GM12878 (cell line): ENCODE results near the gene NFASC. TPM values are rescaled to one million over a fixed set of nuclear protein-coding genes. Genes with fewer than 3 reads are reported as not detected.

Experiments
- ATF7 ChIP-seq: fragments of 450-650 bp; IDR thresholded peaks from 2 replicates; pipeline ENCODE4 v1.6.1; 2016; ENCODE audit warnings: low read depth, mild to moderate bottlenecking
- RBBP5 ChIP-seq: fragments of 200-600 bp; sonication (generic); conservative IDR thresholded peaks from 2 replicates; pipeline ENCODE4 v1.6.1; 2016
- ZNF24 ChIP-seq: fragments of 450-650 bp; IDR thresholded peaks from 2 replicates; pipeline ENCODE4 v1.6.1; 2017; ENCODE audit warnings: antibody characterized with exemption, mild to moderate bottlenecking
- polyA plus RNA-seq, 11 experiments: library from polyadenylated mRNA; depleted of rRNA in 4 of 11; unstranded in 6 of 11; stranded (reverse) in 5 of 11; fragments of >200 nt; fragmentation: Nextera tagmentation in 4 of 11; fragmentation: Illumina TruSeq in 1 of 11; extraction: Ambion mirVana in 4 of 11; extraction: Trizol in 1 of 11; gene quantifications; 1 replicate in 1 of 11; 2 replicates in 10 of 11; pipeline versions ENCODE4 v1.2.1 to v1.2.3, GENCODE V29; 2011 to 2016; ENCODE audit warnings: inconsistent platforms in 2 of 11, missing spikeins in 2 of 11, low read depth in 1 of 11
- total RNA-seq, 4 experiments: library from RNA; depleted of rRNA in 3 of 4; stranded (reverse); fragments of >200 nt in 3 of 4; fragmentation: Illumina TruSeq in 1 of 4; extraction: Trizol in 1 of 4; gene quantifications; 2 replicates each; pipeline versions ENCODE4 v1.2.1 to v1.2.3, GENCODE V29; 2013 to 2021
- TF ChIP-seq, protein P1 (sequence below): fragments of 450-650 bp; IDR thresholded peaks from 2 replicates; pipeline ENCODE4 v1.6.1; 2017; ENCODE audit warnings: mild to moderate bottlenecking, moderate library complexity
- TF ChIP-seq, protein P2 (sequence below): fragments of 450-650 bp; IDR thresholded peaks from 2 replicates; pipeline ENCODE4 v1.6.1; 2017; ENCODE audit warnings: borderline replicate concordance
- TF ChIP-seq, protein P3 (sequence below): fragments of 450-650 bp; IDR thresholded peaks from 2 replicates; pipeline ENCODE4 v1.6.1; 2017; ENCODE audit warnings: mild to moderate bottlenecking, low read depth, inconsistent platforms; ENCODE audit not compliant: poor library complexity, severe bottlenecking

The NFASC gene
- total and polyA plus RNA-seq, 10 of the 15 experiments (the other 5 are each of a cell fraction or from before 2014, with no cell fraction given), result 0.04 to 0.31 (median 0.12) TPM; not detected in 4

DNA sequence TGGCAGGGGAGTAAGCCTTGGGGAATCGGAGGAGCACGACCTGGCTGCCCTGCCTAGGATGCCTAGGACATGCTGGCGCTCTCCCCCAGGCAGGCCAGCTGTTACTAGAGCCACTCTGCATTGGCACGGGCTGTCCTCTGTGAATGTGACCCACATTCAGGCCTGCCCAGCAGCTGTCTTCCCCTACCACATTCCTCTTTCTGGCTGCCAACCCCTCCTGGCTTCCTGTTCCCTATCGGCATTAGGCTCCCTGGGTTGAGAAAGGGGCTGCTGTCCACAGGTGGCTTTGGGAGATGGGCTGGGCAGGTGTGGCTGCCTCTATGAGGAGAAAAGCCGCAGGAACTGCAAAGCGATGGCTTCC lies 2.3 kb upstream of the NFASC start (continued):
- TF ChIP-seq ATF7 (no peak), RBBP5 (no peak), ZNF24 (no peak)
- TF ChIP-seq, protein P1, sequence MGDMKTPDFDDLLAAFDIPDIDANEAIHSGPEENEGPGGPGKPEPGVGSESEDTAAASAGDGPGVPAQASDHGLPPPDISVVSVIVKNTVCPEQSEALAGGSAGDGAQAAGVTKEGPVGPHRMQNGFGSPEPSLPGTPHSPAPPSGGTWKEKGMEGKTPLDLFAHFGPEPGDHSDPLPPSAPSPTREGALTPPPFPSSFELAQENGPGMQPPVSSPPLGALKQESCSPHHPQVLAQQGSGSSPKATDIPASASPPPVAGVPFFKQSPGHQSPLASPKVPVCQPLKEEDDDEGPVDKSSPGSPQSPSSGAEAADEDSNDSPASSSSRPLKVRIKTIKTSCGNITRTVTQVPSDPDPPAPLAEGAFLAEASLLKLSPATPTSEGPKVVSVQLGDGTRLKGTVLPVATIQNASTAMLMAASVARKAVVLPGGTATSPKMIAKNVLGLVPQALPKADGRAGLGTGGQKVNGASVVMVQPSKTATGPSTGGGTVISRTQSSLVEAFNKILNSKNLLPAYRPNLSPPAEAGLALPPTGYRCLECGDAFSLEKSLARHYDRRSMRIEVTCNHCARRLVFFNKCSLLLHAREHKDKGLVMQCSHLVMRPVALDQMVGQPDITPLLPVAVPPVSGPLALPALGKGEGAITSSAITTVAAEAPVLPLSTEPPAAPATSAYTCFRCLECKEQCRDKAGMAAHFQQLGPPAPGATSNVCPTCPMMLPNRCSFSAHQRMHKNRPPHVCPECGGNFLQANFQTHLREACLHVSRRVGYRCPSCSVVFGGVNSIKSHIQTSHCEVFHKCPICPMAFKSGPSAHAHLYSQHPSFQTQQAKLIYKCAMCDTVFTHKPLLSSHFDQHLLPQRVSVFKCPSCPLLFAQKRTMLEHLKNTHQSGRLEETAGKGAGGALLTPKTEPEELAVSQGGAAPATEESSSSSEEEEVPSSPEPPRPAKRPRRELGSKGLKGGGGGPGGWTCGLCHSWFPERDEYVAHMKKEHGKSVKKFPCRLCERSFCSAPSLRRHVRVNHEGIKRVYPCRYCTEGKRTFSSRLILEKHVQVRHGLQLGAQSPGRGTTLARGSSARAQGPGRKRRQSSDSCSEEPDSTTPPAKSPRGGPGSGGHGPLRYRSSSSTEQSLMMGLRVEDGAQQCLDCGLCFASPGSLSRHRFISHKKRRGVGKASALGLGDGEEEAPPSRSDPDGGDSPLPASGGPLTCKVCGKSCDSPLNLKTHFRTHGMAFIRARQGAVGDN, result no peak
- TF ChIP-seq, protein P2, sequence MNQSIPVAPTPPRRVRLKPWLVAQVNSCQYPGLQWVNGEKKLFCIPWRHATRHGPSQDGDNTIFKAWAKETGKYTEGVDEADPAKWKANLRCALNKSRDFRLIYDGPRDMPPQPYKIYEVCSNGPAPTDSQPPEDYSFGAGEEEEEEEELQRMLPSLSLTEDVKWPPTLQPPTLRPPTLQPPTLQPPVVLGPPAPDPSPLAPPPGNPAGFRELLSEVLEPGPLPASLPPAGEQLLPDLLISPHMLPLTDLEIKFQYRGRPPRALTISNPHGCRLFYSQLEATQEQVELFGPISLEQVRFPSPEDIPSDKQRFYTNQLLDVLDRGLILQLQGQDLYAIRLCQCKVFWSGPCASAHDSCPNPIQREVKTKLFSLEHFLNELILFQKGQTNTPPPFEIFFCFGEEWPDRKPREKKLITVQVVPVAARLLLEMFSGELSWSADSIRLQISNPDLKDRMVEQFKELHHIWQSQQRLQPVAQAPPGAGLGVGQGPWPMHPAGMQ, result no peak
- TF ChIP-seq, protein P3, sequence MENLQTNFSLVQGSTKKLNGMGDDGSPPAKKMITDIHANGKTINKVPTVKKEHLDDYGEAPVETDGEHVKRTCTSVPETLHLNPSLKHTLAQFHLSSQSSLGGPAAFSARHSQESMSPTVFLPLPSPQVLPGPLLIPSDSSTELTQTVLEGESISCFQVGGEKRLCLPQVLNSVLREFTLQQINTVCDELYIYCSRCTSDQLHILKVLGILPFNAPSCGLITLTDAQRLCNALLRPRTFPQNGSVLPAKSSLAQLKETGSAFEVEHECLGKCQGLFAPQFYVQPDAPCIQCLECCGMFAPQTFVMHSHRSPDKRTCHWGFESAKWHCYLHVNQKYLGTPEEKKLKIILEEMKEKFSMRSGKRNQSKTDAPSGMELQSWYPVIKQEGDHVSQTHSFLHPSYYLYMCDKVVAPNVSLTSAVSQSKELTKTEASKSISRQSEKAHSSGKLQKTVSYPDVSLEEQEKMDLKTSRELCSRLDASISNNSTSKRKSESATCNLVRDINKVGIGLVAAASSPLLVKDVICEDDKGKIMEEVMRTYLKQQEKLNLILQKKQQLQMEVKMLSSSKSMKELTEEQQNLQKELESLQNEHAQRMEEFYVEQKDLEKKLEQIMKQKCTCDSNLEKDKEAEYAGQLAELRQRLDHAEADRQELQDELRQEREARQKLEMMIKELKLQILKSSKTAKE, result no peak
